Bronchial epithelial cell (primary cell): ENCODE measurements around the gene MAP3K21. TPM values are rescaled to one million over a fixed set of nuclear protein-coding genes. Genes with fewer than 3 reads are reported as not detected.

Experiments used
- DNase-seq: peaks from one replicate; pipeline ENCODE4 v3.0.0-alpha.2; 2010; ENCODE audit warnings: low read depth
- FAIRE-seq: peaks from 2 replicates; lab custom pipeline; 2011; peaks lifted over from hg19 to GRCh38; lab: Jason Lieb, UNC
- H3K27me3 ChIP-seq: 2 replicates; pipeline ENCODE4 v1.5.1; 2011; ENCODE audit warnings: low read length; ENCODE audit not compliant: control insufficient read depth, insufficient read depth
- H3K36me3 ChIP-seq: 2 replicates; pipeline ENCODE4 v1.5.1; 2011; ENCODE audit warnings: low read length; ENCODE audit not compliant: control insufficient read depth, insufficient read depth
- H3K4me3 ChIP-seq: 2 replicates; pipeline ENCODE4 v1.5.1; 2011; ENCODE audit warnings: mild to moderate bottlenecking, low read depth, low read length, control low read depth
- CTCF ChIP-seq: IDR thresholded peaks from 2 replicates; pipeline ENCODE4 v1.5.1; 2011; ENCODE audit warnings: mild to moderate bottlenecking, moderate library complexity, low read length, control low read depth, inconsistent platforms; ENCODE audit not compliant: insufficient read depth, severe bottlenecking
- total RNA-seq: library from RNA; depleted of rRNA; stranded (reverse); fragments of >200 nt; gene quantifications from 2 replicates; pipeline ENCODE4 v1.2.1, GENCODE V29; 2014

The MAP3K21 gene
- total RNA-seq, 1 donor from 2014 or later = 6.6 TPM

- Histone ChIP-seq H3K4me3 (no peak overlapping the region), H3K36me3 (peaks cover 2% of the 10 kb centered on the region), H3K27me3 (no peaks in the 10 kb centered on the region)
- DNase-seq (no peak), FAIRE-seq (no peak)
- no peak for TF ChIP-seq CTCF
Observed at GRCh38 chr1:233290396-233291034, 37.0 kb upstream of the MAP3K21 start.

GRCh38 chr1:233293556-233294446, 33.7 kb upstream of the MAP3K21 start:
- Histone ChIP-seq H3K27me3 (no peaks in the 10 kb centered on the region), H3K36me3 (no peaks in the 10 kb centered on the region), H3K4me3 (no peak overlapping the region)
- no peak for TF ChIP-seq CTCF
- DNase-seq = peak; percentile 15
- no peak for FAIRE-seq

- TF ChIP-seq CTCF = no peak
- peak; percentile 76 for DNase-seq
- Histone ChIP-seq H3K36me3 (no peaks in the 10 kb centered on the region), H3K27me3 (no peaks in the 10 kb centered on the region), H3K4me3 (peak overlapping the region; percentile 72)
- no peak for FAIRE-seq
Observed at GRCh38 chr1:233294913-233295236, 32.6 kb upstream of the MAP3K21 start.

GRCh38 chr1:233295237-233295974, 32.1 kb upstream of the MAP3K21 start, which contains the start of gene PCNX2:
PCNX2 (minus strand) TSS chr1:233295725; CDS start chr1:233295478, 247 bp downstream.
- DNase-seq (peak; percentile 65), FAIRE-seq (no peak)
- H3K36me3 ChIP-seq = no peaks in the 10 kb centered on the region
- peak within 1 kb of the TSS; percentile 72 for H3K4me3 ChIP-seq
- no peaks in the 10 kb centered on the region for H3K27me3 ChIP-seq
- no peak for TF ChIP-seq CTCF

- FAIRE-seq (no peak), DNase-seq (no peak)
- H3K27me3 ChIP-seq = no peaks in the 10 kb centered on the region
- no peak for TF ChIP-seq CTCF
- H3K36me3 ChIP-seq = no peaks in the 10 kb centered on the region
- peak overlapping the region; percentile 72 for H3K4me3 ChIP-seq
Observed at GRCh38 chr1:233295975-233296322, 31.6 kb upstream of the MAP3K21 start.
